ENCODE data around the gene COL19A1.
"Not testable (repeated sequence)": the region's sequence is repeated elsewhere in the genome, so short reads cannot be mapped to it uniquely, and the experiment has no call there.

Gene COL19A1

DNA sequence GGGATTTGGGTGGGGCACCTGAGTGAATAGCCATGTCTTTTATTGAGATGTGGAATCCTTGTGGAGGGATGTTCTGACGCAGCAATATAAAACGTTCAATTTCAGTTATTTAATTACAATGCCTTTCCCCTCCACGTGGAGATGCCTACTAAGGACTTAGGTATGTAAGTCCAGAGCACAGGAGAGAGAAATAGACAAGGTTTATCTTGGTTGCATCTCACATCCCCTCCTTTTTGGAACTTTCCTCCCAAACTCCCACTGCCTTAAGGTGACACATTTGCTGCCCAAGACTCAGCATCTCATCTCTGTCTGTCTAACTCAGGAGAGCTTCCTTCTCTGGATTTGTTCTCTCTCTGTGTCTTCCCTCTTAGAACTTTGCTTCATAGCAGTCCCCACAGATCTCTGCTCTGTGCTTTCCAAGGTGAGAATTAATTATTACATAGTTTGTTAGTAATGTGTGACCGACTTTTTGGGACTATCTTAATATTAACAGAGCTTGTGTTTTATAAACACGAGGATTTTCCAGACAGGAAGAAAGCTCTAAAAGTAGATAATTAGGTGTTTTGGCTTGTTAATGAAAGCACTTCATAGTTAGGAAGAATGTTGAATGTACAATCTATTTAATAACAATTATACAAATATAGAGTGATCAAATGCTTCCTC lies 52.6 kb downstream of the COL19A1 start:
- no peak overlapping the region for H3K4me3 ChIP-seq (ENCODE audit: low read depth, low read length)
- no peak for DNase-seq (ENCODE audit: low read depth)
- no peak for TF ChIP-seq CTCF (IDR thresholded peaks at IDR 0.05; ENCODE audit: control insufficient read depth, extremely low read depth, insufficient read depth)

GRCh38 chr6:69921066-69921465 lies 54.7 kb downstream of the COL19A1 start:
- H3K4me3 ChIP-seq (ENCODE audit: low read depth, low read length); DNase-seq (ENCODE audit: low read depth): not testable (repeated sequence)

GRCh38 chr6:69921611-69922010 lies 55.3 kb downstream of the COL19A1 start:
- not testable (repeated sequence) for H3K4me3 ChIP-seq (ENCODE audit: low read depth, low read length); DNase-seq (ENCODE audit: low read depth)

DNA sequence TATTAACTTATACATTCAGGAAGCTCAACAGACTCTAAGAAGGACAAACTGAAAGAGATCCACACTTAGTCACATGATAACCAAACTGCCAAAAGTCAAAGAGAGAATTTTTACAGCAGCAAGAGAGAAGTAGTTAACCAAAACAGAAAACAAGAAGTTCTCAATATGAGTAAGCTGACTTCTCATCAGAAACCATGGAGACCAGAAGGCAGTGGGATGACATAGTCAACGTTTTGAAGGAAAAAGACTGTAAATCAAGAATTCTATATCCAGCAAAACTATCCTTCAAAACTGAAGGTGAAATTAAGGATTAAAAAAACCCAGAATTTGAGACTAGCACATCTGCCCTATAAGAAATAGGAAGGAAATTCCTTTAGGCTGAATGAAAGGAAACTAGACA lies 60.4 kb downstream of the COL19A1 start:
- no peak for DNase-seq (ENCODE audit: low read depth)
- TF ChIP-seq CTCF (IDR thresholded peaks at IDR 0.05; ENCODE audit: control insufficient read depth, extremely low read depth, insufficient read depth) = no peak
- H3K4me3 ChIP-seq (ENCODE audit: low read depth, low read length) = no peak overlapping the region

DNA sequence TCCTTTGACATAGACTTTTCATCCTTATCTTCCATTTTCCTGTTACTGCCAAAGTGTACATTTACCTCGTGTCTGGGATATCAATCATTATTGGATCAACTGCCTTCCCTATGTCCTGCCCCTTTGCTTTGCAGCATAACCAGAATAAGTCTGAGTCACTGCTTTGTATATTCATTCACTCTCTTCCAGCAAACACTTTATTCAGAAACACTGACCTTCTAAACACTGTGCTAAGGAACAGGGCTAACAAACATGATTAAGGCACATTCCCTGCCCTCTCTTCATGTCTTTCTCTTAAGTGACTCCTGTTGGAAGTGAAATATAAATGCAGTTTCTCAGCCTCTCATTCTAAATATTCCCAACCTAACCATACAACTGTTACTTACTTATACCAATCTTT lies 66.9 kb downstream of the COL19A1 start:
- TF ChIP-seq CTCF (IDR thresholded peaks at IDR 0.05; ENCODE audit: control insufficient read depth, extremely low read depth, insufficient read depth) = no peak
- DNase-seq (ENCODE audit: low read depth) = no peak
- H3K4me3 ChIP-seq (ENCODE audit: low read depth, low read length) = no peak overlapping the region

DNA sequence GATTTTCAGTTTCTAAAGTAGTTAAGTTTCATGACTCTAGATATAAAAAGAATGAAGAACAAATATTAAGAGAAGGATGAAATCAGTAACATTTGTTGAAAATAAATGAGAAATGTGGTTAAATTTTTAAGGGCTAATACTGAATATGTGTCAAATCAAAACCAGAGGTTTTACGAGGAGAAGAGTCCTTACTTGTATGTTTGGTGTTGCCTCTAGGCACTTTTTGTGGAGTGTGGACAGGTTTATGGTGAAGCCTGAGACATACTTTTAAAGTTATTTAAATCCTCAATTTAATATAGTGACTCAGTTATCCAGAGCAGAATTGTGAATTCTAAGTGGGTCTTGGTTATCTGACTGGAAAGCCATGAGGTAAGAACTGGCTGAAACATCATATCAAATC lies 68.7 kb downstream of the COL19A1 start:
- H3K4me3 ChIP-seq (ENCODE audit: low read depth, low read length) = no peak overlapping the region
- TF ChIP-seq CTCF (IDR thresholded peaks at IDR 0.05; ENCODE audit: control insufficient read depth, extremely low read depth, insufficient read depth) = no peak
- DNase-seq (ENCODE audit: low read depth) = no peak

DNA sequence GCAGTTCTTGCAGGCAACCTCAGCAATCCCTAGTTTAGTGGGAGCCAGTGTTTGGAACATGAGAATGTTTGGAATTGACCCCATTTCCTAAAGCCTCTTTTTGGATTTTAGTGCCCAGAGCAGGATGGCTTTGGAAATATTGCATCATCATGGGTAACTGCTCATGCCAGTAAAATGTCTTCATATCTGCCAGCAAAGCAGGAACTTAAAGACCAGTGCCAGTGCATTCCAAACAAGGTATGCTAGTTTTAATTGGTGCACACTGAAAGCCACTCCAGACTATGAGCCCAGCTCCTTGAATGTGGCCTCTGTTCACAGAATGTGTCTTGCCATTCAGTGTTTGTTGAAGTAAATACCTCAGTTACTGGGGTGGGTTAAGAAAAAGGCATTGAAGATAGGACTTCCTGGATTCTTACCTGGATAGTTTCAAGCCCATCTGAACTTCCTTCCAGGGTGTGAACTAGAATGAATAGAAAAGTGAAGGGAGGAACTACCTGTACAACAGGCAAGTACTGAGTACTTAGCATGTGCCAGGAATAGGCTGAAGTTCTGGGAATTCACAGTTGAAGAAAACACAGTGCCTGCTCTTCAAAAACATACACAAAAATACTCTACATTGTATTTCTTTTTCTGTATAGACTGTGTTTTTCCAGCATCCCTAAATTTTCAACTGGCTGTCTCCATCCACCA lies 70.5 kb downstream of the COL19A1 start:
- no peak for TF ChIP-seq CTCF (IDR thresholded peaks at IDR 0.05; ENCODE audit: control insufficient read depth, extremely low read depth, insufficient read depth)
- DNase-seq (ENCODE audit: low read depth) = peak; percentile 39
- H3K4me3 ChIP-seq (ENCODE audit: low read depth, low read length) = no peak overlapping the region
